GM18508 (cell line): ENCODE results near the gene MUC5AC.
"Not testable (repeated sequence)": the region's sequence is repeated elsewhere in the genome, so short reads cannot be mapped to it uniquely, and the experiment has no call there.

Source experiments
- ATAC-seq: cut with Tn5 transposase; IDR thresholded peaks from one replicate; pipeline ENCODE4 v1.9.1; 2021; ENCODE audit warnings: moderate number of reproducible peaks; ENCODE audit not compliant: insufficient read depth, unreplicated experiment

MUC5AC gene

GRCh38 chr11:1175461-1176223 lies 17.9 kb downstream of the MUC5AC start:
- ATAC-seq = no peak

- no peak for ATAC-seq
Measured at GRCh38 chr11:1176224-1177019, 18.7 kb downstream of the MUC5AC start.

DNA sequence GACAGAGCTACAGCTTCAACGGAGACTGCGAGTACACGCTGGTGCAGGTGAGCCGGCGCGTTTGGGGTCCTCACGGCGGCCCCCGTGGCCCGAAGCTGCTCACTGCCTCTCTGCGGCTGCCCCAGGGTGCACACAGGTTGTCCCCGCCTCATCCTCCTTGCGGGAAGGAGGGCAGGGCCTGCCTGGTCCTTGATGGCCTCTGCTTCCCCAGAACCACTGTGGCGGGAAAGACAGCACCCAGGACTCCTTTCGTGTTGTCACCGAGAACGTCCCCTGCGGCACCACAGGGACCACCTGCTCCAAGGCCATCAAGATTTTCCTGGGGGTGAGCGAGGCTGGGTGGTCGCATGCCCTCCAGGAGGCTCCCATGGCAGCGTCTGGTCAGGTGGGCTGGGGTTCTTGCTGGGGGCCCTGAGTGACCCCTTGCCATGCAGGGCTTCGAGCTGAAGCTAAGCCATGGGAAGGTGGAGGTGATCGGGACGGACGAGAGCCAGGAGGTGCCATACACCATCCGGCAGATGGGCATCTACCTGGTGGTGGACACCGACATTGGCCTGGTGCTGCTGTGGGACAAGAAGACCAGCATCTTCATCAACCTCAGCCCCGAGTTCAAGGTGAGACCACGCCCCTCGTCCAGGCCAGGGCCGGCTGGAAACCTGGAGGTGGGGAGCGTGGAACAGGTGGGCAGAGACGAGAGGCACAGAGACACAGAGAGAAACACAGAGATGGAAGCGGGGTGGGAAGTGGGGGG lies 19.4 kb downstream of the MUC5AC start:
- no peak for ATAC-seq

- no peak for ATAC-seq
Measured at GRCh38 chr11:1177771-1178090, 20.0 kb downstream of the MUC5AC start.

- ATAC-seq = no peak
Measured at GRCh38 chr11:1178201-1178885, 20.6 kb downstream of the MUC5AC start.

DNA sequence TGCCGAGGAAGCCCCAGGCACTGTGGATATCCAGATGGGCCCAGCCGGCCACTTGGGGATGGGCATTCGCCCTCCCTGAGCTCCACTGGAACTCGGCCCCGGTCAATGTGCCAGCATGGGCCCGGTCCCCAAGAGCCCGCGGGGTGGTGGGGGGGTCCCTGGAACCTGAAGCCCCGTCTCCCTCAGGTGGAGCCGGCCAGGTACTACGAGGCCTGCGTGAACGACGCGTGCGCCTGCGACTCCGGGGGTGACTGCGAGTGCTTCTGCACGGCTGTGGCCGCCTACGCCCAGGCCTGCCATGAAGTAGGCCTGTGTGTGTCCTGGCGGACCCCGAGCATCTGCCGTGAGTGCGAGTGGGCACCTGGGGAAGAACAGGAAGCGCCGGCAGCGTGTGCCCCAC lies 21.2 kb downstream of the MUC5AC start:
- no peak for ATAC-seq

DNA sequence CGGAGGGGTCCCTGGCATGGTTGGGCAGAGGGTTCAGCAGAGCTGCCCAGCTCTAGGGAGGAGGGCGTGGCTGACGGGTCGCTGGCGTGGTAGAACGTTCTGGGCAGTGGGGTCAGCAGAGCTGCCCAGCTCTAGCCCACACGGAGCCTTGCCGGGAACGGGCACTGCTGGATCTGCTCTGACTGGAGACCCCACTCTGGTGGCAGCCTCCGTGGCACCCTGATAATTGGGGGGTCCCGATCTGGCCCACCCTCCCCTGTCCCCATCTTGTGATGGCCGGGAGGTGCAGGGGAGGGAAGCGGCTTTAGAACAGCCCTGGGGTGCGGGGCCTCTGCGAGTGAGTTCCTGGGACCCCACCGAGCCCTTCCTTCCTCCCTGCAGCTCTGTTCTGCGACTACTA lies 21.9 kb downstream of the MUC5AC start:
- no peak for ATAC-seq

DNA sequence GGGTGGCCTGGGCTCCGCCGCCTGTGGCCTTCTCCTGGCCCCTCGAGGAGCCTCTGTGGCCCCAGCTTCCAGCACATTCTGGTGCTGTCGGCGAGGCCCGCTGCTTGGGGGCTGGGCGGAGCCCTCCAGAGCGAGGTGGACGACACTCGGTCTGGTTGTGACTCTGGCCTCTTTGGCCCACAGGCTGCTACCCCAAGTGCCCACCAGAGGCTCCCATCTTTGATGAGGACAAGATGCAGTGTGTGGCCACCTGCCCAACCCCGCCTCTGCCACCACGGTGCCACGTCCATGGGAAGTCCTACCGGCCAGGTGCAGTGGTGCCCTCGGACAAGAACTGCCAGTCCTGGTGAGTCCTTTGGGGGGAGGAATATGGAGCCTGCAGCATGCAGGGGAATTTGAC lies 22.4 kb downstream of the MUC5AC start:
- no peak for ATAC-seq

- no peak for ATAC-seq
Measured at GRCh38 chr11:1180947-1181391, 23.2 kb downstream of the MUC5AC start.

DNA sequence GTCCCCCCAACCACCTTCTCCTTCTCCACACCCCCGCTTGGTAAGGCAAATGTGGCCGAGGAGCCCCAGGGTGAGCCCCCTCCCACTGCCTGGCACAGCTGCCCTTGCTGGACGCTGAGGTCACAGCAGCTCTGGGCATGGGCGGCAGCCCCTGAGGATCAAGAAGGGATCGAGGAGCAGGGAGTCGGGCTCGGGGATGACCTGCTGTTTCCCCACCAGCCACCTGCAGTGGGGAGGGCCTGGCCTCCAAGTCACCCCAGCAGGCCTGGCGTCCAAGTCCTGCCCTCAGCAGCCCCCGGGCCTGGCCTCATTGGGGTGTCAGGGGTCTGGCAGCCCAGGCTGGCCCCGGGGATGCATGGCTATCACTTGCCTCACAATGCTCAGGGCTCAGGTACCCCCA lies 23.7 kb downstream of the MUC5AC start:
- ATAC-seq = no peak

- ATAC-seq = no peak
Measured at GRCh38 chr11:1181853-1182535, 24.2 kb downstream of the MUC5AC start.

- not testable (repeated sequence) for ATAC-seq
Measured at GRCh38 chr11:1184139-1184538, 26.4 kb downstream of the MUC5AC start.

DNA sequence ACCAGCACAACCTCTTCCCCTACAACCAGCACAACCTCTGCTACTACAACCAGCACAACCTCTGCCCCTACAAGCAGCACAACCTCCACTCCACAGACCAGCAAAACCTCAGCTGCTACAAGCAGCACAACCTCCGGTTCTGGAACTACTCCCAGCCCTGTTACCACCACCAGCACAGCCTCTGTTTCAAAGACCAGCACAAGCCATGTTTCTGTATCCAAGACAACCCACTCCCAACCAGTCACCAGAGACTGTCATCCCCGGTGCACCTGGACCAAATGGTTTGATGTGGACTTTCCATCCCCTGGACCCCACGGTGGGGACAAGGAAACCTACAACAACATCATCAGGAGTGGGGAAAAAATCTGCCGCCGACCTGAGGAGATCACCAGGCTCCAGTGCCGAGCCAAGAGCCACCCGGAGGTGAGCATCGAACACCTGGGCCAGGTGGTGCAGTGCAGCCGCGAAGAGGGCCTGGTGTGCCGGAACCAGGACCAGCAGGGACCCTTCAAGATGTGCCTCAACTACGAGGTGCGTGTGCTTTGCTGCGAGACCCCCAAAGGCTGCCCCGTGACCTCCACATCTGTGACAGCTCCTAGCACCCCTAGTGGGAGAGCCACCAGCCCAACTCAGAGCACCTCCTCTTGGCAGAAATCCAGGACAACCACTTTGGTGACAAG lies 30.8 kb downstream of the MUC5AC start:
- not testable (repeated sequence) for ATAC-seq

GRCh38 chr11:1189816-1190215 lies 32.1 kb downstream of the MUC5AC start:
- not testable (repeated sequence) for ATAC-seq

- ATAC-seq = not testable (repeated sequence)
Measured at GRCh38 chr11:1191786-1192470, 34.2 kb downstream of the MUC5AC start.

GRCh38 chr11:1192741-1193325 lies 35.1 kb downstream of the MUC5AC start:
- ATAC-seq = no peak

DNA sequence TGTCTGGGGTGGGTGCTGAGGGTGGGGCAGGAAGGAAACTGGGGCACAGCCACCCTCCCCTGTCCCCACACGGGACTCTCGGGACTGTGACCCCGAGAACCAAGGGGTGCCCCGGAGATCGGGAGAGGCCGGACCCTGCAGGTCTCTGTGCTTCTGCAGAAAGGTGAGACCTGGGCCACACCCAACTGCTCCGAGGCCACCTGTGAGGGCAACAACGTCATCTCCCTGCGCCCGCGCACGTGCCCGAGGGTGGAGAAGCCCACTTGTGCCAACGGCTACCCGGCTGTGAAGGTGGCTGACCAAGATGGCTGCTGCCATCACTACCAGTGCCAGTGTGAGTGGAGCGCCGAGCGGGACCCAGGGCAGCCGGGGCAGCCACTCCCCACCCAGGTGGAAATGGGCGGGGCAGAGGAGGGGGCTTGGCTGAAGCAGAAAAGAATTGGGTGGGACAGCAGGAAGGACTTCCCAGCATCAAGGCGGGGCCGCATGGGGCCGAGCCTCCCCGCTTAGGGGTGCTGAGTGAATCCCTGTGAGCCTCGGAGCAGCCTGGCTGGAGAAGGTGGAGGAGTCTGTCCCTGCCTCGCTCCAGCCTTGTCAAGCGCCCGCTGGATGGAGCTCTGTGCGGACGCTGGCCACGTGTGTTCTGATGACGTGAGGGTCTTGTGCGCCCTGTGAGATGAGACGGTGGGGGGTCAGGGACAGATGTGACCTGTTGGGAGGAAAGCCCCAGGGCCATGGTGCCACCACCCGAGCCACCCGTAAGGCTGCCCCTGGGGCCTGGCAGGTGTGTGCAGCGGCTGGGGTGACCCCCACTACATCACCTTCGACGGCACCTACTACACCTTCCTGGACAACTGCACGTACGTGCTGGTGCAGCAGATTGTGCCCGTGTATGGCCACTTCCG lies 35.8 kb downstream of the MUC5AC start:
- no peak for ATAC-seq
